Suprapubic skin (tissue), 3 donors: ENCODE data around the gene PRSS33.

ENCODE experiments used
- EP300 ChIP-seq: sonication (generic); formaldehyde crosslinking; IDR thresholded peaks from one replicate; pipeline ENCODE4 v1.6.1; 2017; ENCODE audit warnings: antibody characterized with exemption
- TF ChIP-seq, protein P1 (sequence below), 2 donors: fragments of 200-600 bp in 1 of 2; fragments of 450-650 bp in 1 of 2; sonication (generic) in 1 of 2; IDR thresholded peaks; one replicate each; pipeline ENCODE4 v1.5.1; 2016 to 2019; ENCODE audit warnings: antibody characterized with exemption in 2 of 2, mild to moderate bottlenecking in 1 of 2, moderate library complexity in 1 of 2

DNA sequence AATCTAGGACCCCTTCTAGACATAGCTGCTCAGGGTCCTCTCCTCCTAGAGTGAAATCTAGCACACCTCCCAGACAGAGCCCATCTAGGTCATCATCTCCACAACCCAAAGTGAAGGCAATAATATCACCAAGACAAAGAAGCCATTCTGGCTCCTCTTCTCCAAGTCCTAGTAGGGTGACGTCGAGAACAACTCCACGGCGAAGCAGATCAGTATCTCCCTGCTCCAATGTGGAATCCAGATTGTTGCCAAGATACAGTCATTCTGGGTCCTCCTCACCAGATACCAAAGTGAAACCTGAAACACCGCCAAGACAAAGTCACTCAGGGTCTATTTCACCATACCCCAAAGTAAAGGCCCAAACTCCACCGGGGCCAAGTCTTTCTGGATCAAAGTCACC lies 24.2 kb downstream of the PRSS33 start:
- TF ChIP-seq, protein P1, sequence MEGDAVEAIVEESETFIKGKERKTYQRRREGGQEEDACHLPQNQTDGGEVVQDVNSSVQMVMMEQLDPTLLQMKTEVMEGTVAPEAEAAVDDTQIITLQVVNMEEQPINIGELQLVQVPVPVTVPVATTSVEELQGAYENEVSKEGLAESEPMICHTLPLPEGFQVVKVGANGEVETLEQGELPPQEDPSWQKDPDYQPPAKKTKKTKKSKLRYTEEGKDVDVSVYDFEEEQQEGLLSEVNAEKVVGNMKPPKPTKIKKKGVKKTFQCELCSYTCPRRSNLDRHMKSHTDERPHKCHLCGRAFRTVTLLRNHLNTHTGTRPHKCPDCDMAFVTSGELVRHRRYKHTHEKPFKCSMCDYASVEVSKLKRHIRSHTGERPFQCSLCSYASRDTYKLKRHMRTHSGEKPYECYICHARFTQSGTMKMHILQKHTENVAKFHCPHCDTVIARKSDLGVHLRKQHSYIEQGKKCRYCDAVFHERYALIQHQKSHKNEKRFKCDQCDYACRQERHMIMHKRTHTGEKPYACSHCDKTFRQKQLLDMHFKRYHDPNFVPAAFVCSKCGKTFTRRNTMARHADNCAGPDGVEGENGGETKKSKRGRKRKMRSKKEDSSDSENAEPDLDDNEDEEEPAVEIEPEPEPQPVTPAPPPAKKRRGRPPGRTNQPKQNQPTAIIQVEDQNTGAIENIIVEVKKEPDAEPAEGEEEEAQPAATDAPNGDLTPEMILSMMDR (IDR thresholded peaks at IDR 0.05): no peak
- no peak for TF ChIP-seq EP300
